ENCODE results near the gene MOB1A.

DNA sequence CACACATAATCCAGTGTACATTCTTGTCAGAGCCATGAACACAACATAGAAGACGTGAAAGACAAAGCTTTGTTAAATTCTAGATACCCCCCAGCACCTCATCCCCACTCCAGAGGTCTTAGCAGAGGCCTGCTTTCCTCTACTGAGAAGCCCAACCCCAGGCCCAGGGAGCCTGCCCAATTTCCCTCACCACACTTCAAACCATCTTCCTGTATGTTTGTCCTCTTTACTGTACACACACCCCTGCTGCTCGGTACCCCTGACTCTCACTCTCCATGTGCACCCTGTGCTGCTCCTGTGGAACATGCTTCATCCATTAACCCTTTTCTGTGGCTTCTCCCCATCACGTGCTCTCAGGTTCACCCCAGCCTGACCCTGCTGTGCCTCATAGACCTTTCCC is 68.1 kb downstream of the MOB1A start:
- TF ChIP-seq, protein P1, sequence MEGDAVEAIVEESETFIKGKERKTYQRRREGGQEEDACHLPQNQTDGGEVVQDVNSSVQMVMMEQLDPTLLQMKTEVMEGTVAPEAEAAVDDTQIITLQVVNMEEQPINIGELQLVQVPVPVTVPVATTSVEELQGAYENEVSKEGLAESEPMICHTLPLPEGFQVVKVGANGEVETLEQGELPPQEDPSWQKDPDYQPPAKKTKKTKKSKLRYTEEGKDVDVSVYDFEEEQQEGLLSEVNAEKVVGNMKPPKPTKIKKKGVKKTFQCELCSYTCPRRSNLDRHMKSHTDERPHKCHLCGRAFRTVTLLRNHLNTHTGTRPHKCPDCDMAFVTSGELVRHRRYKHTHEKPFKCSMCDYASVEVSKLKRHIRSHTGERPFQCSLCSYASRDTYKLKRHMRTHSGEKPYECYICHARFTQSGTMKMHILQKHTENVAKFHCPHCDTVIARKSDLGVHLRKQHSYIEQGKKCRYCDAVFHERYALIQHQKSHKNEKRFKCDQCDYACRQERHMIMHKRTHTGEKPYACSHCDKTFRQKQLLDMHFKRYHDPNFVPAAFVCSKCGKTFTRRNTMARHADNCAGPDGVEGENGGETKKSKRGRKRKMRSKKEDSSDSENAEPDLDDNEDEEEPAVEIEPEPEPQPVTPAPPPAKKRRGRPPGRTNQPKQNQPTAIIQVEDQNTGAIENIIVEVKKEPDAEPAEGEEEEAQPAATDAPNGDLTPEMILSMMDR (IDR thresholded peaks at IDR 0.05): no peak
- no peak for TF ChIP-seq POLR2A (IDR thresholded peaks at IDR 0.05)

Measured in uterus (tissue), 2 donors.